HG03378 (cell line): ENCODE results near the gene DYNC1LI1.
A peak's percentile ranks its signal among the peaks of the same experiment; 100 is the strongest.

ENCODE experiments used
- ATAC-seq: cut with Tn5 transposase; IDR thresholded peaks from one replicate; pipeline ENCODE4 v1.9.1; 2021; ENCODE audit warnings: mild to moderate bottlenecking, moderate library complexity; ENCODE audit not compliant: unreplicated experiment

The DYNC1LI1 gene

DNA sequence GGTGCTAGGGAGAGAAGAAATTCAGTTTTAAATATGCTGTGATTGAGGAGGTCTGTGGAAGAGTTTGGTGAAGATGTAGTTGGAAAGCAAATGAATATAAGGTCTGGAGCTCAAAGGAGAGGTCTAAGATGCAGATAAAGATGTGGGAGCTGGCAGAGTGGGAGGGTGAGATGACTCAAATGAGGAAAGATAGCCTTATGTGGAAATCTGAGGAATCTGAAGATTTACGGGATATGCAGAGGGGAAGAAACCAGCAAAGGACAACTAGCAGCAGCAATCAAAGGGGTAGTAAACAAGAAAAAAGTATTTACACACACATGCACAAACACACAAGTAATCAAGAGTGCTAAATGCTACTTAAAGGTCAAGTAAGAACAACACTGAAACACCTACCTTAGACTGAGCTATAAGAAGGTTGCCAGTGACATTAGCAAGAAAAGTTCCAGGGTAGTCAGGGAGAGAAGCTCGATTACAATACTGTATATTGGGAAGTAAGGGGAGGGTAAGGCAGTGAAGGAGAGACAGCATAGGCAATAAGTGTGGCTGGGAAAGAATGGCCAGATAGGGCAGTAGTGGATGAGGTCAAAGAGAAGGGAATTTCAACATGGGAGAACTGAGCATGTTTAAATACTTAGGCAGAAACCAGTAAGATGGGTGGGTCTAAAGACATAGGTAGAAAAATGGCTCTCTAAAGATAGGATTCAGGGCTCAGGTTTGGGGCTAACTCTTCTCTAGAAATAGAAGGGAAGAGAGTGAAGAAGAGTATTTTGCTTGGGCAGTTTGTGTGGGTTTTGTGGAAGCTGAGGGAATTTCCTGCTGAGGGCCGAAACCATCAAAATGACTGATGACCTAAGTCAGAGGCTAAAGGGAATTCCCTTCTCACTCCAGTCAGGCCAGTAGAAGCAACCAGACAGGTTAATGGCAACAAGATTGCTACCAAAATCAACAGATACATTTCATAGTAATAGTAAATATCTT is 76.9 kb downstream of the DYNC1LI1 start:
- ATAC-seq, result peak; percentile 88

DNA sequence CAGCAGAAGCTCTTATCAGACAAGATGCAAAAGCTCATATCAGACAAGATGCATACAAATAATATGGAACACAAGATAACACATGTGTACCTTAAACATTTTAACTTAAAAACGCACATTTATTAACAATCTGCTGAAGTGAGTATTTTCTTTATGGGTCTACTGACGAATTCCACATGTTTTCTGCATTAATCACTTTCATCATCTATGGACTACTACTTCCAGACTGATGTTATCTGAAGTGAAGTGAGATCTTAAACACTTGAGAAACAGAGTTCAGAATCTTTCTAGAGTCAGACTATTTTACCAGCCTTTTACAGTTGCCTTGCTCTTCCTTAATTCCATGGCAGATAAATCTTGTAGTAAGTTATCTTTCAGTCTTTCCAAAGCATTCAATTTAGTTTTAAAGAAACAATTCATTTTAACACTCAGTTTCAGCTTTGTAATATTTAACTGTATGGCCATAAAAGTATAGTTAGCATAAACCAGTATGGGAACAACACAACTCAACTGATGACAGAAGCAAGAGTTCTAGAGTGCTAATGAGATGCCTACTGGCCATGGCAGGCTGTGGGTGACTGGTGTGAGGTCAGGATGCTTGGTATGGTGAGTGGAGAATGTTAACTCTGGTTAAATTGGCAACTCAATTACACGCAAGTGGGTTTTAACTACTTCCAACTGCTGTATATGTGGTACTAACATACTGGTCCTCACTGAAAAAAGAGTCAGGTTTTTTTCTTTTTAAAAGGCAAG is 77.8 kb downstream of the DYNC1LI1 start:
- ATAC-seq, result no peak

DNA sequence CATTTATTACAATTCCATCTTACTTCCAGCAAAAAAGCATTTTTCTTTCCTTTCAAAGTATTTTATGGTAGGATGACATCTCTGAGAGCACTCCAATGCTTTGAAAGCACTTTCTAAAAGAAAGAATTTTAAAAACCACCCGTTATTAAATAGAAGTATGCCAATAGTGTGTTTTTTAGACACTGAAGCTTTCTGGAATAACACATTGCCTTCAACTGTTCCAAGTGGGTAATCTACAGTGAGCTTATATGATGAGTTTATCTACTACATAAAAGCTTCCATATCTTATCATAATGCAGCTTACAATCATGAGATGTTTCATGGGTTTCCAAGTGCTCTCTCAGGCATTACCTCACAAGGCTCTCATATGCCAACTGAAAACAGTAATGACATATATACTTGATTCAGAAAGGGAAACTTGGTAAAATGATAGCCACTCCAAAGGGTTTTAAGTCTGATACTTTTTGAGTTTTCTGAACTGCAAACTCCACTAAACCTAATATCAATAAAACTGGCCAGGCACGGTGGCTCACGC is 82.1 kb downstream of the DYNC1LI1 start:
- no peak for ATAC-seq

DNA sequence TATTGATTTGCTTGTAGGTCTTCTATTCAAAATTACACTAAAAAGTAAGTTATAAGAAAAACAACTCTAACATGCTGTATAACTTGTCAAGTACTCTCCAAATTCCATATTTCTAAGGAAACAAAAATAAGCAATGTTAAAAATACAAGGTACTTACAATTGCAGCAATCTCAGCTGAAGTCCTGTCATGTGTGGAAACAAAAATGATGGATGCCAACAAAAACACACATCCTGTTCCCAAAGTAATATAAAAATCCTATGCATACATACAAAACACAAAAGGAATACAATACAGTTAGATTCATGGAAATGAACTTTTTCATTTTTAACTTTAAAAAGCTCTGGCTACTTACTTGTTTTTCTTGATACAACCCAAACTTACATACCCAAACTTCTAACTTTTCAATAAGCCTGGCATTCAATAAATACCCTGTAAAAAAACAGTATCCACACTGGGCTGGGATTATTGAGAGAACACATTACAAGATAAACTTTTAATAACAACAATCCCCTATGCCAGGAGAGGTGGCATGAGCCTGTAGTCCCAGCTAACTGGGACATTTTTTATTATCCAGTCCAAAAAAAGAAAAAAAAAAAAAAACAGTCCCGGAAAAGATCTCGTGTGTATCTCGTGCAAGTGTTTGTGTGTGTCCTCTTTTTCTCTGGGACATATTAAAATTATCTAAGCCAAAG is 82.7 kb downstream of the DYNC1LI1 start:
- no peak for ATAC-seq

DNA sequence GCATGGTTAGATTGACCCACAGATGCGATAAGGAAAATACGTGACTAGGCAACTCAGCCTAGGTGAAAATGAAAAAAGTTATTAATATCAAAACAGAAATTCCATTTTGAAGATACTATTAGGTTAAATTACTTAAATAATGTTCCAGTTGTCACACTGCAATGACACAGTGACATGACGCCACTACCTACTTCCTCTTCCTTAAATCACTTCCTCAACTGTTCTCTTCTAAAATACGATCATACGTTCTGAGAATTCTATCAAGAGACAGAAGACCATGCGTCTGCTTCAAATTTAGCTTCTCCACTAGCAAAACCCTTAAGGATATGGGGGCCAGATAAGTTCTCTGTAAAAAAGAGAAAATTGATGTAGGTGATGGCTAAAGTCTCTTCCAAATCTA is 86.2 kb downstream of the DYNC1LI1 start:
- ATAC-seq, result no peak

DNA sequence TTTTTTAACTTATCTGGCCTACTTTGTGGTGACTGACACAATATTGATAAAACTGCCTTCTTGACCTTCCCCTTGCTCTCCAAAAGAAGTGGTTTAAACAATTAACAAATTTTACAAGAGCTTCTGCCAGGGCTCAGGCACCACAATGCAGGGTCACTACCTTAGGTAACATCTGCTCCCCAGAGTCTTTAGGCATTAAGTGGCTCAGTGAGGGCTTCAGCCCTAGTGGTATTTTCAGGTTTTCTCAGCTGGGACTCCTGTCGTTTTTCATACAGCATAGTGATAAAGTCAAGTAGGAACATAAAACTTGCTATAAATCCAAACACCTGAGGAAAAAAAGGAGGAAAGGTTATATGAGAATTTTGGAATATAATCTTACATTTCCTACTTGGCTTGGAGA is 86.9 kb downstream of the DYNC1LI1 start:
- no peak for ATAC-seq

DNA sequence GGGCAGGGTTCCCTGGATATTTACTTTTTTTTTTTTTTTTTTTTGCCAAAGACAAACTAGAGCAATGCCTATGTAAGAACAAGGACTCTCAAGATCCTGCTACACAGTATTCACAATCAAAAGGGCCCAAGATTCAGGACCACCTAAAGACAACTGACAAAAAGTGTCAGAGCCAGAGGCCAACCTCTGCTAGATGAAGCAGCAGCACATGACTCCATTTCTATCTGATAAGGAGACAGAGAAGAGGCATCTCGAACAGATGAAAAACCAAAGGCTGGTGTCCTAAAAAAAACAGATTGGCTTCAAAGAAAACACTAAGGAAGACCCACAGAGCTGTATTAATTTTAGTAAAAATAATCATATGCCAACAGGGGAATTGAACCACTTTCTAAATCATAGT is 88.0 kb downstream of the DYNC1LI1 start:
- ATAC-seq, result no peak

DNA sequence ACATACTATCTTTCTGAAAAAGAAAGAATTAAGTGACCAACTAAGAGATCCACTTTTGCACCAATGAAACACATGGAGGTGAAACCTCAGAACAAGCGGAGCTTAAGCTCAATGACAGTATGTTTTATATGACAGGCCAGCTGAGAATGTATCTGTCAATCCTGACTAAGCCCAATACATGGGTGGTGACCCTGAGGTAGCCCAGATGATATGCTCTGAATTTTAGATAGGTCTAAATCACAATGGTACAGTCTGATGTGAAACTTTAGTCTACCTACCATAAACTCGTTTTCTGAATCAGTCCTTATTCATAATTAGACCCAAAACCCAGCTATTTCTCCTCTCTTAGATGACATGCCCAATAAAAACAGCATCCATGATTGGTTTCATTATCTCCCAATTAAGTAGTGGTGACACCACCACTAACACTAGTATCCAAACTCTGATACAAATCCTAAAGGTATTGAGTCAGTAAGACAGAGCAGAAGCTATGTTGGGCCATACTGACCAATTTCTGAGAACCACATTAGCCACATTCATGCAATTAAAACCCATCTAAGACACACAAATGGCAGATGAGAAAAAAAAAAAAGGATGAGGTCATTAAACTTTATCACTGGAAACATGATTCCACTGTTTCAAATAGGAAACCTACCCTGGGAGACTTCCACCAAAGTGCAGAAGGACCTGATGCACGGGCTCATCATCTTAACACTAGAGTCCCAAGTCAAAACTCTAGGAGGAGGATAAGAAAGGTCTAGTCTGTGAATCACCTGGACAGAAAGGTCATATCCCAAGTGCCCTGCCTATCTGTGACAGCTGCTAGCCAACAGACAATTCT is 88.6 kb downstream of the DYNC1LI1 start:
- ATAC-seq, result no peak

DNA sequence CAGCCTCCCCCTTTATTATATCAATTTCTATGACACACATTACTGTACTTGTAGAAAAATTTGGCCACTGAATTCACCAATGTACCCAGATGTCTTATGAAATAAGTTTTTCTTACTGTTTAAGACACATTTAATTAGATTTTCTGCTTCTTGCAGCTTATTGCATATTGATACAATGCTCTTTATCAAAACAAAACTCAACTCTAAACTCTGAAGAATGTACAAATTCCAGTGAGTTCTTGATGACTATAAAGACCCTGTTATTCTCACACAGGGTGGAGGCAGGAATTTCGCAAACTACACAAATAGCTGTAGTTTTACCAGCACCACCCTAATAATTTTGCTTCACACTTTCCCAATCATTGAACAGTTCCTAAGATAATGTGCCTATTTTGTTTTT is 90.1 kb downstream of the DYNC1LI1 start:
- ATAC-seq, result no peak
